Measurements from ENCODE around the gene RIN3. TPM values are rescaled to one million over a fixed set of nuclear protein-coding genes. Genes with fewer than 3 reads are reported as not detected.

Gene RIN3
- total RNA-seq, 2 donors from 2014 or later = 6.6 to 11.8 TPM

DNA sequence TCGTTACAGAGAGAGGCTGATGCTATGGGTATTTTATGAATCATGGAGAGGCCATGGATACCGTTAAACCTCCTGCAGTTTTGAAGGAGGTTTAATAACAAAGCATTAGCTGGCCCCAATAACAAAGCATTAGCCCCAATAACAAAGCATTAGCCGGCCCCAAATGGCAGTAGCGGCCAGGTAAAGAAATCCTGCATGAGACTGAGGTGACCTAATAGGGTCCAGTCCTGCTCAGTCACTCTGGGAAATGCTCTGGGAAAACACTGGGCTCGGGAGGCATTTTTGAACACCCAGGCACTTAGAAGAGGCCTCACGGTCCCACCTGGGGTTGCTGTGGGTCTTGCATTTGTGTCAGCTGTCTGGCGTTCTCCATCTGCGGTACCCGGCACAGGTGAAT lies 776 bp upstream of the RIN3 start:
- TF ChIP-seq, protein P1, sequence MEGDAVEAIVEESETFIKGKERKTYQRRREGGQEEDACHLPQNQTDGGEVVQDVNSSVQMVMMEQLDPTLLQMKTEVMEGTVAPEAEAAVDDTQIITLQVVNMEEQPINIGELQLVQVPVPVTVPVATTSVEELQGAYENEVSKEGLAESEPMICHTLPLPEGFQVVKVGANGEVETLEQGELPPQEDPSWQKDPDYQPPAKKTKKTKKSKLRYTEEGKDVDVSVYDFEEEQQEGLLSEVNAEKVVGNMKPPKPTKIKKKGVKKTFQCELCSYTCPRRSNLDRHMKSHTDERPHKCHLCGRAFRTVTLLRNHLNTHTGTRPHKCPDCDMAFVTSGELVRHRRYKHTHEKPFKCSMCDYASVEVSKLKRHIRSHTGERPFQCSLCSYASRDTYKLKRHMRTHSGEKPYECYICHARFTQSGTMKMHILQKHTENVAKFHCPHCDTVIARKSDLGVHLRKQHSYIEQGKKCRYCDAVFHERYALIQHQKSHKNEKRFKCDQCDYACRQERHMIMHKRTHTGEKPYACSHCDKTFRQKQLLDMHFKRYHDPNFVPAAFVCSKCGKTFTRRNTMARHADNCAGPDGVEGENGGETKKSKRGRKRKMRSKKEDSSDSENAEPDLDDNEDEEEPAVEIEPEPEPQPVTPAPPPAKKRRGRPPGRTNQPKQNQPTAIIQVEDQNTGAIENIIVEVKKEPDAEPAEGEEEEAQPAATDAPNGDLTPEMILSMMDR (IDR thresholded peaks at IDR 0.05) = no peak
- no peaks in the 10 kb centered on the region for H3K27me3 ChIP-seq
- H3K4me1 ChIP-seq = peaks cover 0 to 28% of the 10 kb centered on the region in 2 donors
- H3K4me3 ChIP-seq = peak overlapping the region in 1 of 2 donors; percentile 75
- H3K27ac ChIP-seq = peak overlapping the region; percentile 79 to 85
- no peaks in the 10 kb centered on the region for H3K9me3 ChIP-seq
- no peak for DNase-seq (ENCODE audit: low spot score)
- no peaks in the 10 kb centered on the region for H3K36me3 ChIP-seq

DNA sequence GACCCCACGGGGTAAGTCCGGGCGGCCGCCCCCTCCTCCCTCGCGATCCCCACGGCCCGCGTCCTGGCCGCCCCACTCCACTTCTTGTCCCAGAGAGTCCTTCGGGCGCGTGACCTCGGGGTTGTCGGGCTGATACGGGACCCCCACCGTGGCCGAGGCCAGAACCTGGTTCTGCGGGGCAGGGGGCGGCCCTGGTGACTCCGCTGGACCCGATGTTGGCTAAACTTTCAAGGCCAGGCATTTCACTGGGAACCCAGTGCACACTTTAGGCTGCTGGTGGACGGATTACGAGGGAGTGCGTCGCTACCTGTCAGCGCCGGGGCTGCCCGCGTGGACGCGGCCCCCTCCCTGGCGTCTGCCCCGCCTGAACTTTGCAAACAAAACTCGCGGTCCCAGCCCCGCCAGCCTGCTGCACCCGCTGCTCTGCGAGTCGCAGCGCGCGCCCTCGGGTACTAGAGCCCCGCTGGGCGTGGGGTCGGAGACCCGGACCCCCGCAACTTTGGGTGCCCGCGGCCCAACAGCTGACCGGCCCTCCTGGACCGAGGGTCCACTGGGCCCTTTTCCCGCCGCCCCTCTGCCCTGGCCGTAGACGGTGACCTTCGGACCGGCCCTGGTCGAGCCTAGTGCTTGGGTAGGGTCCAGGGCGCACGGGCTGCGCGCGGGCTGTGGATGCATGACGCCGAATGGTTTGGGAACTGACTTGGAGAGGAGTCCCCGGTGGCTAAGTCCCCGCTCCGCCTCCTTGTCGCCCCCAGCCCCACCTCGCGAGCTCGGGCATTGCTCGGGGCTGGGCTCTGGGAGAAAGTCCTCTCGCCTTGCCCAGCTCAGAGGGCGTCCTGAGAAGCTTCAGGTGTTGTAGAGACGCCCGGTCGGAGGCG lies 624 bp downstream of the RIN3 start:
- peak overlapping the region; percentile 69 to 75 for H3K4me3 ChIP-seq
- DNase-seq (ENCODE audit: low spot score) = no peak
- no peaks in the 10 kb centered on the region for H3K27me3 ChIP-seq
- H3K27ac ChIP-seq = peak overlapping the region; percentile 79 to 85
- no peaks in the 10 kb centered on the region for H3K36me3 ChIP-seq
- no peaks in the 10 kb centered on the region for H3K9me3 ChIP-seq
- TF ChIP-seq, protein P1 (IDR thresholded peaks at IDR 0.05) = no peak
- peaks cover 0 to 28% of the 10 kb centered on the region in 2 donors for H3K4me1 ChIP-seq

DNA sequence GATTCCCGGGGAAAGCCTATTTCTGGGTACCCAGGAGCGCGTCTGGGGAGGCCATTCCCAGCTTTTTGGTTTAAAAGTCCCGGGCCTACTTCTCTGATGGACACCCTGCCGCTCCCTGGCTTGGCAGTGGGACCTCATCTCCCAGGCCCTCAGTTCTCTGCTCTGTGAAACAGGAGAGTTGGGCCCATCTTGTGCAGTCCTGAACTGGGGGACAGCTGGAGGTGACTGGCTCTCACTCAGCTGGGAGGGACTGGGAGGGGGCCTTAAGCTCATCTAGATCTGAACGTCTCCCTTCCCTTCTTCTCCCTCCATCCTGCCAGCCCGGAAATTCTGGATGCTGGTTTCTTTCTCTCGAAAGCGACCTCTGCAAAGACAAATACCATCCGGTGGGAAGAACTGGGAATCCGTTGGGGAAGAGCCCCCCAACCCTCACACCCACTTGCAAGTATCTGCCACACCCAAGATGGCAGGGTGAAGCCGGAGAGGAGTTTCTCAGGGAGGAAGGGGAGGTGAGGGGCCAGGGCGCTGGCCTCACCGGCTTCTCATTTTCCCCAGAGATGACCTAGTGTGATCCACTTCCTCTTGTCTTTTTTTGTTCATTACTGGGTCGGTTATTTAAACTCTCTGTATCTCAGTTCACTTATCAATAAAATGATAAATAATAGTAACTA lies 1.4 kb downstream of the RIN3 start:
- Histone ChIP-seq H3K27ac (peak overlapping the region; percentile 79 to 85), H3K36me3 (no peaks in the 10 kb centered on the region), H3K27me3 (no peaks in the 10 kb centered on the region), H3K9me3 (no peaks in the 10 kb centered on the region), H3K4me1 (peaks cover 0 to 28% of the 10 kb centered on the region in 2 donors), H3K4me3 (peak overlapping the region; percentile 69 to 75)
- TF ChIP-seq, protein P1 (IDR thresholded peaks at IDR 0.05) = no peak
- DNase-seq (ENCODE audit: low spot score) = no peak

DNA sequence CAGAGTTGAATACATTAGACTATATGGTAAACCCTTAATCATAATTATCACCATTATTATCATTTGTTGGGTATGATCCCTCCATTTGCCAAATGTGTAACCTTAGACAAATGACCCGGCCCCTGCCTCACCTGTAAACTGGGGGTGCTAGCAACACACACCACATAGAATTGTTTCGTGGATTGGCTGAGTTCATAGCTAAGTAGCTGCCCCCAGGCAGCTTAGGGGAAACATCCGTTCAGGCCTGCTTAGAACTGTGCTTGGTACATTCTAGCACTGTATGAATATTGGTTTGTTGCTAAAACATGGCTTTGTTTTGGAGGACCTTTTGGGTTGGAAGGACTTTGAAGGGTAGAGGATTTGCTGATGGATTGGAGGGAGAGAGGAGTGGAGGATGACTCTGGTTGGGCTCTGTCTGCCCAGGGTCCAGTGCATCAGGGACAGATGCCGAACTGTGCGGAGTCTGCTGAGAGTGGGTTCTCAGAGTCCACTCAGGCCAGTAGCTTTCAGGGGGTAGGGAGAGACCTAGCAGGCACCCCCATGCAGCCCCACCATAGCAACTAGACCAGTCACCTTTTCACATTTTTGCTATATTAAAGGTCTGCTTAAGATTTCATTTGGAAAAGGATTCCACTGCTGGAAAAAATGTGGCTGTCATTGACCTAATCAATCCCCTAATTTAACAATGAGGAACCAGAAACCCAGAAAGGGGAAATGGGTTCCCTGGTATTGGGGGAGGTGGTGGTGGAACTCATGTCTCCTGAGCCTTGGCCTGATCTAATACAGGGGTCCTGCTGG lies 2.2 kb downstream of the RIN3 start:
- H3K9me3 ChIP-seq = no peaks in the 10 kb centered on the region
- H3K36me3 ChIP-seq = no peaks in the 10 kb centered on the region
- no peaks in the 10 kb centered on the region for H3K27me3 ChIP-seq
- TF ChIP-seq, protein P1 (IDR thresholded peaks at IDR 0.05) = no peak
- no peak overlapping the region for H3K27ac ChIP-seq
- no peak overlapping the region for H3K4me3 ChIP-seq
- no peak for DNase-seq (ENCODE audit: low spot score)
- H3K4me1 ChIP-seq = peaks cover 0 to 28% of the 10 kb centered on the region in 2 donors

DNA sequence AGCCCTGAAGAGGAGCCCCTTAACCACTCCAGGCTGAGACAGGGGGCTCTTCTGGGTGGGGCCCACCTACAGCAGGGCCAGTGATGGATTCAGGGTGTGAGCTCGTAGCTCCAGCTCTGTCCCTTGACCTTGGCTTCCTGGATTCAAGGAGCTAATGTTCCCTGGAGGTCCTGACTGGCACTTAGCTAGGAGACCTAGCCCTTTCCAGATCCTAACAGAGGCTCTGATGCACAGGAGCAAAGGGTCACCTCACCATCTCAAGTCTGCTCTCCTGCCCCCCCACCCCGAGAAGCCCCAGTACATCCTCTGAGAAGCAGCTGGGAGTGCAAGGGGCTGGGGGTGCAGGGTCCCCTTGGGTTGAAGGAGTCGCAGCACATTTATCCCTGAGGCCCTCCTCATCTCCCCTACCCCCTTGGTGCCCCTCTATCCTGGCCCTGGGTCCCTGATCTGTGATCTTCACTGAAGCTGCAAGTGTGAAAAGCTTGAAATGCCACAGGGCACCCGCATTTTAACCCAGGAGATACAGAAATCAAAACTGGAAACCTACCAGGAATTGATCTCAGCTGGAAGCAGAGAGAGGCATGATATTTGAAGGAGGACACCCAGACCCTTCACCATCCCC lies 2.9 kb downstream of the RIN3 start:
- H3K9me3 ChIP-seq = no peaks in the 10 kb centered on the region
- no peaks in the 10 kb centered on the region for H3K27me3 ChIP-seq
- no peak overlapping the region for H3K27ac ChIP-seq
- TF ChIP-seq, protein P1 (IDR thresholded peaks at IDR 0.05) = no peak
- DNase-seq (ENCODE audit: low spot score) = no peak
- H3K4me3 ChIP-seq = no peak overlapping the region
- H3K4me1 ChIP-seq = peaks cover 0 to 23% of the 10 kb centered on the region in 2 donors
- H3K36me3 ChIP-seq = no peaks in the 10 kb centered on the region
